HG03442 (cell line): Measurements from ENCODE around the gene ANKRD42.
"Not testable (repeated sequence)": the region's sequence is repeated elsewhere in the genome, so short reads cannot be mapped to it uniquely, and the experiment has no call there.

ENCODE experiments used
- ATAC-seq: cut with Tn5 transposase; IDR thresholded peaks from one replicate; pipeline ENCODE4 v1.9.1; 2021; ENCODE audit warnings: mild to moderate bottlenecking, moderate library complexity; ENCODE audit not compliant: unreplicated experiment

The ANKRD42 gene

DNA sequence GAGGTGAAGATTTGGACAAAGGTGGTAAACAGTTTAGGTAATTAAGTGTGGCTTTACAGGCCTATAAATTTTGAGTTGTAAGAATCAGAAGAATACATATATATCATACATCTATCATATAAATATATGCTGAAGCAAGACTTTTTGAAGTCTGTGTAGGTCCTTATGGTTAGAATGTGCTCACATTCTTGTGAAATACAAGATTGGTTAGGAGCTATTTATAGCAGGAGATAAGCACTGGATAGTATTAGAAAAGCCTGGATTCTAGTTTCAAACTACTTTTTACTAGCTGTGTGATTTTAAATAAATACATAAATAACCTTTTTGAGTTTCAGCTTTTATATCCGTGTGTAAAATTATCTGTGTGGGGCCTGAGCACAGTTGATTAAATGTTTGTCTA, 42.3 kb downstream of the ANKRD42 start:
- ATAC-seq = no peak

GRCh38 chr11:83238111-83238510, 44.6 kb downstream of the ANKRD42 start:
- ATAC-seq = no peak

DNA sequence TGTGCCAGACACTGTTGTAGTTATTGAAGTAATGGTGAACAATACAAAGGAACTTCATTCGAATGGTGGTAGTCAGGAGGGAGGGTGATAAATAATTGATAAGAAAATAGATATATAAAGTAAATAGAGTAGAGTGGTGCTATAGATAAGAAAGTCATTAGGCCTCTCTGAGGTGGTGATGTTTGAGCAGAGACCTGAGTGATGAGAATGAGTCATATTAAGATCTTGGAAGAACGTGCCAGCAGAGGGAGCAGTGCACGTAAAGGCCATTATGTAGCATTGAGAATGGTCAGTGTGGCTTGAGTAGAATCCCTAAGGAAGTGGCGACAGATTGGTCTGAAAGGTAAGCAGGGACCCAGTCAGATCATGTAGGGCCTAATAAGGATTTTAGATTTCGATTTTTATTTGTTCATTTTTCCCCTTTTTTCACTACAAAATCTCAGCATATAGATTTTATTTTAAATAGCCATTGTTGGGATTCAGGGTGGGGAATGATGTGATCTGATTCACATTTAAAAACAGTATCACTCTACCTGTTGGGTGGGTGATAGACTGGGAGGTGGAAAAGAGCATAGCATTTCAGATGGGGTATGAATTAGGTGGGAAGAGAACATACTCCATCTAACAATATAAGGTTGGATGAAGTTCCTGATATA, 47.9 kb downstream of the ANKRD42 start:
- peak; percentile 75 for ATAC-seq

DNA sequence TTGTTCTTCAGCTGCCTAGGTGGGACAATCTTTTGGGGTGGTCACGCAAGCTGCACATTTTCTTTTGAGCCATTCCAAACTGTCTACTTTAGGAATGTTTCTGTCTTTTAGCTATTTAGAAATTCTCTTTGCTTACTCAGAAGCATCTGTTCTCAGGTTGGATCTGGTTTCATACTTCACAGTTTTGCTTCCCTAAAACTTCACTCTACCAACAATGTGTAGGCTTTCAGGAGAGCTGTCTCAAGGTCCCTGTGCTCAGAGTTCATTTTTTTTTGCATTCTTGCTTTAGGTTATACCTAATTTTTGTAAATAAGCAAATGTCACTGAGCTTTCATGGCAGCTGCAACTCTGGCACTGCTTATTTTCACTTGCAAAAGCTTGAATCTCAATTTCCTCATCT, 55.9 kb downstream of the ANKRD42 start:
- no peak for ATAC-seq

GRCh38 chr11:83249972-83250593, 56.6 kb downstream of the ANKRD42 start:
- ATAC-seq = peak; percentile 78

DNA sequence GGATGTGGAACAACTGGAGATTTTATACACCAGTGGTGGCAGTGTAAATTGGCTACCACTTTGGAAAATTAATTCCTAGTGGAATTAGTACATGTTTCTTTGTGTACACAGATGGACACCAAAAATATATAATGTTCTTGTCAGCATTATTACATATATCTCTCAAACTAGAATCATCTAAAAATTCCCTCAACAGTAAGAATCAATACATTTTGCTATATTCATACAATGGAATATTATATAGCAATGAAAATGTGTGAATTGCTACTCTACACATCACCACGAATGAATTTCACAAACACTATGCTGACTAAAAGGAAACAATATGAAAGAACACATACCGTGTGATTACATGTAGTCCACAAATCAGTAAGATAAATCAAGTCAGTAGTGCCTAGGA, 58.8 kb downstream of the ANKRD42 start:
- ATAC-seq = no peak

DNA sequence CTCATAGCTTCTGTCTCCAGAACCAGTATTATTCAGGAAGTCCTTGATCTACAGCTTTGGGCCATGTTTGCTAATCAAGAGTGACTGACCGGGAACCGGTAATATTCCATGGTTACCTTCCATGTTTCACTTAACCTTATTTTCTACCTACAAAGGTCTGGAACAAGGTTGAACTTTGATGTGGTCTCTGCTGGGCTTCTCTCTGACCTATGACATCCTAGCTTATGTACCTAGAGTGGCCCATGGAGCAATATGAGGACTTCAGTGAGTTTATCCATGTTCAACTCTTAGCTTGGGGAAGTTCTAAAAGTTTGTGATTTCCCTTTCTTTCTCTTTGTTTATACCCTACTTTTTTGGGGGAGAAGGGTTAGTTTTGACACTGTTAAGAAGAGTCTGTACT, 59.4 kb downstream of the ANKRD42 start:
- ATAC-seq = no peak

GRCh38 chr11:83255366-83255765, 61.9 kb downstream of the ANKRD42 start:
- ATAC-seq = no peak

GRCh38 chr11:83256602-83257340, 63.3 kb downstream of the ANKRD42 start:
- no peak for ATAC-seq

GRCh38 chr11:83257761-83258168, 64.3 kb downstream of the ANKRD42 start:
- ATAC-seq = no peak

DNA sequence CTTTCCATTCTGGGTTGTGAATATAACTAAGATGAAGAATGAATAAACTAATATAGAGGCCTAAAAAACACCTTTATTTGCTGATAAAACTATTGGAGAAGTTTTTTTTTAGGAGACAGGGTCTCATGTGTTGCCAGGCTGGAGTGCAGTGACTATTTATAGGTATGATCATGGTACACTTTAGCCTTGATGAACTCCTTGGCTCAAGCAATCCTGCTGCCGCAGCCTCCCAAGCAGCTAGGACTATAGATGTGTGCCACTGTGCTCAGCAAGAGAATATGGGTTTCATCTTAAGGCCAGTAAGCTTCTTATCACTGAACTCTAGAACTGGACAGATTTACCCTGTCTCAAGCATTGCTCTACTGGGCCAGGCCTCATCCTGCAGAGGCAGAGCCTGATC, 66.0 kb downstream of the ANKRD42 start:
- ATAC-seq = no peak

DNA sequence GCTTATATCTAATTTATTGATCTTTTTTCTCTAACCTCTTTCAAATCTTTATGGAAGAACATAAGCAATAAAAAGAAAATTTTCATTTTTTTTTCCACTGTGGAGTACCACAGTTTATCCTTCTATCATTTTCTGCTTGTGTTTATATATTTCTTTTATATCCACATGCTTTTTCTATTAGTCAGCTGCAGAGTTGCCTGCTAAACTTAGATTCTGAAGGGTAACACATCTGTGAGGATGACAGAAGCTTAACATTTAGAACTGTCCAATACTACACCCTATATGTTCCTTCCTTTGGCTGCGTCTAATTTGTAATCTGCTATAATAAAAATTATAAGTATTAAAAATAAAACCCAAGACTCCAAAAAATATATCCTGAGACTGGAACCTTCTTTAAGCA, 71.8 kb downstream of the ANKRD42 start:
- ATAC-seq = no peak

- not testable (repeated sequence) for ATAC-seq
Observed at GRCh38 chr11:83269080-83269479, 75.6 kb downstream of the ANKRD42 start.

DNA sequence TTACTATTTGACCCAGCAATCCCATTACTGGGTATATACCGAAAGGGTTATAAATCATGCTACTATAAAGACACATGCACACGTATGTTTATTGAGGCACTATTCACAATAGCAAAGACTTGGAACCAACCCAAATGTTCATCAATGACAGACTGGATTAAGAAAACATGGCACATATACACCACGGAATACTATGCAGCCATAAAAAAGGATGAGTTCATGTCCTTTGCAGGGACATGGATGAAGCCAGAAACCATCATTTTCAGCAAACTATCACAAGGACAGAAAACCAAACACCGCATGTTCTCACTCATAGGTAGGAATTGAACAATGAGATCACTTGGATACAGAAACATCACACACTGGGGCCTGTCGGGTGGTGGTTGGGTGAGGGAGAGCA, 78.2 kb downstream of the ANKRD42 start:
- not testable (repeated sequence) for ATAC-seq

DNA sequence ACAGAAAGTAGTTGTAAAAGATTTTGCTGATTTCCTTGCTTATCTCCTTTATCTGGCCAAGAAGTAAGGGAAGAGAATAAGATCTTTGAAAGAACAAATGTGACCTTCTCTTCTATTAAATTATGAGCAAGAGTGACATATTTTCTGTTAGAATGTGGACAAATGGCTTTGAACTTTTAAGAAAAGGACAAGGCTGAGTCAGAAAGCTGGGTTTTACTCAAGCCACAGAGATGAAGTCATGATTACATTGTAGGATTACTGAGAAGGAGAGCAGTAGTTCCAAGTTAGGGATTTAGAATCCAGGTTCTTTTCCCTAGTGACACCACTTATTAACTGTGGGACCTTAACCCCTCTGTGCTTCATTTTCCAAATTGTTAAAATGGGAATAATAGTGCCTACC, 79.1 kb downstream of the ANKRD42 start:
- ATAC-seq = no peak

- no peak for ATAC-seq
Observed at GRCh38 chr11:83275888-83276641, 82.6 kb downstream of the ANKRD42 start.

DNA sequence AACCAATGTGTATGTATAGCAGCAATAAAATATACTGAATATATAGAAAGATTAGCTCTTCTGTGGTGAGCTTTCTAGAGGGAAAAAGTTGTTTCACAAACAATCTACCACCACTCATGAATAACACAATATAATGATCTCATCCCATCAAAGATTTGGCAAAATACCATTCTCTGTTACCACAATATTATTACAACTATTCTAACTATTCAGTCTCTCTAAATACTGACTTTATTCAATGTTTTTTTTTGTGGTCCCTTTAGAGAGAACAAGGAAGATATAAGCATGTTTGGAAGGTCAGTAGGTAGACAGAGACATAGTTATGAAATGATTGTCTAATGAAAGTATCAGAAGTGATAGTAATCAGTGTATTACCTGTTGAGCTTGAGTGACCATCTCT, 84.8 kb downstream of the ANKRD42 start:
- no peak for ATAC-seq

DNA sequence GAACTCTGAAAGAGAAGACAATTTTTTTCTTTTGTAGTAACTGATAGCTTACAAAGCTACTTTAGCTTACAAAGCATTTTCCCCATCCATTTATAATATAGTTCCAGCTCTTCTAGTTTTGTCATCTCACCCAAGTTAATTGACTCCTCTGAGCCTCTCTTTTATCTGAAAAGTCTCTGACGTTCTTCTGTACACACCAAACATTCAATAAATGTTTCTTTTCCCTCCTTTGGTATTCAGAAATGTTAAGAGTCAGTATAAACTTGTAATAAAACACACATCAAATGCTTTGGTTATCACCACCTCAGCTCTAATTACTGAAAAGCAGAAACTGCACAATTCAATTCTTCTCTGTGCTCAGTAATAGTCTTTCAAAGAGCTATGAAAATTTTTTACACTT, 86.7 kb downstream of the ANKRD42 start:
- no peak for ATAC-seq

GRCh38 chr11:83282084-83282716, 88.7 kb downstream of the ANKRD42 start:
- ATAC-seq = no peak

- no peak for ATAC-seq
Observed at GRCh38 chr11:83284501-83285150, 91.1 kb downstream of the ANKRD42 start.
